Measurements from ENCODE around the gene TAF15.

DNA sequence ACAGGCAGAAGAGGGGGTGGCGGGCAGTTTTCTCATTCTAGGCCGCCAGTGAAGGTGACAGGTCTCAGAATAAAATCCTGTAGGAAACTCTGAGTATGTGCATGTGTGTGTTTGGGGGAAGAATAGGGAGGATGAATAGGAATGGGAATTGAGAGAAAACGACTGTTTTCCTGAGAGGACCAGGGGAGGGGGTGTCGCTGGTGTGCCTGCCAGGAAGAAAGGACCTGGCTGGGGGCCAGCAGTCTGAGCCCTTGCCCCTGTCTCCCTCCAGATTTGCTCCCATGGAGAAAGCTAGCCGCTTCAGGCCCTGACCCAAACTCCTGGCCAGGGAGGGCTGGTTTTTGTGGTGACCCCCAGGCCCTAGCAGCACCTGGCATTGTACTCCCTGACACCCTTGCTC lies 34.2 kb upstream of the TAF15 start:
- TF ChIP-seq, protein P1, sequence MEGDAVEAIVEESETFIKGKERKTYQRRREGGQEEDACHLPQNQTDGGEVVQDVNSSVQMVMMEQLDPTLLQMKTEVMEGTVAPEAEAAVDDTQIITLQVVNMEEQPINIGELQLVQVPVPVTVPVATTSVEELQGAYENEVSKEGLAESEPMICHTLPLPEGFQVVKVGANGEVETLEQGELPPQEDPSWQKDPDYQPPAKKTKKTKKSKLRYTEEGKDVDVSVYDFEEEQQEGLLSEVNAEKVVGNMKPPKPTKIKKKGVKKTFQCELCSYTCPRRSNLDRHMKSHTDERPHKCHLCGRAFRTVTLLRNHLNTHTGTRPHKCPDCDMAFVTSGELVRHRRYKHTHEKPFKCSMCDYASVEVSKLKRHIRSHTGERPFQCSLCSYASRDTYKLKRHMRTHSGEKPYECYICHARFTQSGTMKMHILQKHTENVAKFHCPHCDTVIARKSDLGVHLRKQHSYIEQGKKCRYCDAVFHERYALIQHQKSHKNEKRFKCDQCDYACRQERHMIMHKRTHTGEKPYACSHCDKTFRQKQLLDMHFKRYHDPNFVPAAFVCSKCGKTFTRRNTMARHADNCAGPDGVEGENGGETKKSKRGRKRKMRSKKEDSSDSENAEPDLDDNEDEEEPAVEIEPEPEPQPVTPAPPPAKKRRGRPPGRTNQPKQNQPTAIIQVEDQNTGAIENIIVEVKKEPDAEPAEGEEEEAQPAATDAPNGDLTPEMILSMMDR (conservative IDR thresholded peaks at IDR 0.05; ENCODE audit: low read depth, low read length): no peak
- no peak for TF ChIP-seq MAZ (IDR thresholded peaks at IDR 0.05; ENCODE audit: borderline replicate concordance, low read depth, low read length)
- no peak for TF ChIP-seq CEBPB (IDR thresholded peaks at IDR 0.05; ENCODE audit: low read depth, low read length)
- TF ChIP-seq CHD1 (IDR thresholded peaks at IDR 0.05; ENCODE audit: low read depth, low read length): no peak
- no peak for TF ChIP-seq RFX5 (IDR thresholded peaks at IDR 0.05; ENCODE audit: low read depth, low read length)
- no peak for TF ChIP-seq POLR2A (IDR thresholded peaks at IDR 0.05; ENCODE audit: low read depth, low read length)
- no peak for TF ChIP-seq FOS (IDR thresholded peaks at IDR 0.05; ENCODE audit: low read depth, low read length)
- TF ChIP-seq, protein P2, sequence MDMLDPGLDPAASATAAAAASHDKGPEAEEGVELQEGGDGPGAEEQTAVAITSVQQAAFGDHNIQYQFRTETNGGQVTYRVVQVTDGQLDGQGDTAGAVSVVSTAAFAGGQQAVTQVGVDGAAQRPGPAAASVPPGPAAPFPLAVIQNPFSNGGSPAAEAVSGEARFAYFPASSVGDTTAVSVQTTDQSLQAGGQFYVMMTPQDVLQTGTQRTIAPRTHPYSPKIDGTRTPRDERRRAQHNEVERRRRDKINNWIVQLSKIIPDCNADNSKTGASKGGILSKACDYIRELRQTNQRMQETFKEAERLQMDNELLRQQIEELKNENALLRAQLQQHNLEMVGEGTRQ (IDR thresholded peaks at IDR 0.05; ENCODE audit: low read depth, low read length): no peak
- no peak for TF ChIP-seq RCOR1 (IDR thresholded peaks at IDR 0.05; ENCODE audit: insufficient replicate concordance, low read length)
- TF ChIP-seq MXI1 (IDR thresholded peaks at IDR 0.05; ENCODE audit: borderline replicate concordance, low read depth, low read length): no peak

Data from IMR-90 (cell line).